K562 (cell line): ENCODE measurements around the gene CRABP2.

ENCODE experiments used
- CC2D1A ChIP-seq: fragments of 450-650 bp; IDR thresholded peaks from 2 replicates; pipeline ENCODE4 v1.6.1; 2017; ENCODE audit warnings: mild to moderate bottlenecking
- CEBPB ChIP-seq: fragments of 450-650 bp; IDR thresholded peaks from 2 replicates; pipeline ENCODE4 v1.6.1; 2016; ENCODE audit warnings: missing genetic modification characterization, missing compliant biosample characterization
- E2F3 ChIP-seq: fragments of 250-450 bp; sonication (Bioruptor Pico); IDR thresholded peaks from 2 replicates; pipeline ENCODE4 v1.4.0; 2020; ENCODE audit warnings: mild to moderate bottlenecking
- EP300 ChIP-seq: IDR thresholded peaks from 2 replicates; pipeline ENCODE4 v1.6.1; 2012; ENCODE audit warnings: low read length, improper control_type of control experiment
- FOXM1 ChIP-seq, 2 experiments: fragments of 450-650 bp in 1 of 2; sonication (generic) in 1 of 2; formaldehyde crosslinking in 1 of 2; IDR thresholded peaks; 2 replicates each; pipeline versions ENCODE4 v1.6.1 to v1.9.0; 2017 to 2022; ENCODE audit warnings: low read depth in 2 of 2, mild to moderate bottlenecking in 2 of 2, missing genetic modification reagents in 1 of 2, moderate library complexity in 1 of 2
- TF ChIP-seq, protein P1 (sequence below), 3 experiments: IDR thresholded peaks in 2 of 3; conservative IDR thresholded peaks in 1 of 3; 2 replicates each; pipeline ENCODE4 v1.5.1; 2011 to 2012; ENCODE audit warnings: low read length in 3 of 3, mild to moderate bottlenecking in 3 of 3, control low read depth in 2 of 3, improper control_type of control experiment in 1 of 3, inconsistent platforms in 1 of 3, low read depth in 1 of 3, mixed read lengths in 1 of 3, moderate library complexity in 1 of 3; ENCODE audit not compliant: insufficient read depth in 2 of 3

DNA sequence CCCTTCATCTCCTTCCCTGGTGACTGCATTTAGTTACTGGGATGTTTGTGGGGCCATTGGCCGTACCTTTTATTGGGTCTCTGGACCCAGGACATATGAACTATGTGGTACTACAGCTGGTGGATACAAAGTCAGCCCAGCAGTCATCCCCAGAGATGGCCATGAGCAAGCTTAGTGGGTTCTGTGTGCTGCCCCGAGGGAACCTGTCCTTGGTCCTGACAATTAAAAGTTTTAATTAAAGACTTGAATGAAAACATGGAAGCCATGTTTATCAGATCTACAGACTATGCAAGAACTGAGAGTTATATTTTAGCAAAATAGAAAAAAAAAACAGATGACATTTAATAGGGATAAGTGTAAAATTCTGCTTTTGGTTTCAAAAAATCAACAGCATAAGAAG is 25.3 kb downstream of the CRABP2 start:
- no peak for TF ChIP-seq E2F3 (CRISPR knock-in tag)
- TF ChIP-seq FOXM1 (IDR thresholded peaks at IDR 0.05; ENCODE audit: low read depth), result no peak
- no peak for TF ChIP-seq FOXM1 (CRISPR knock-in tag; IDR thresholded peaks at IDR 0.05; ENCODE audit: low read depth)
- no peak for TF ChIP-seq CEBPB (tag)
- TF ChIP-seq CC2D1A, result no peak
- no peak for TF ChIP-seq EP300
- TF ChIP-seq, protein P1, sequence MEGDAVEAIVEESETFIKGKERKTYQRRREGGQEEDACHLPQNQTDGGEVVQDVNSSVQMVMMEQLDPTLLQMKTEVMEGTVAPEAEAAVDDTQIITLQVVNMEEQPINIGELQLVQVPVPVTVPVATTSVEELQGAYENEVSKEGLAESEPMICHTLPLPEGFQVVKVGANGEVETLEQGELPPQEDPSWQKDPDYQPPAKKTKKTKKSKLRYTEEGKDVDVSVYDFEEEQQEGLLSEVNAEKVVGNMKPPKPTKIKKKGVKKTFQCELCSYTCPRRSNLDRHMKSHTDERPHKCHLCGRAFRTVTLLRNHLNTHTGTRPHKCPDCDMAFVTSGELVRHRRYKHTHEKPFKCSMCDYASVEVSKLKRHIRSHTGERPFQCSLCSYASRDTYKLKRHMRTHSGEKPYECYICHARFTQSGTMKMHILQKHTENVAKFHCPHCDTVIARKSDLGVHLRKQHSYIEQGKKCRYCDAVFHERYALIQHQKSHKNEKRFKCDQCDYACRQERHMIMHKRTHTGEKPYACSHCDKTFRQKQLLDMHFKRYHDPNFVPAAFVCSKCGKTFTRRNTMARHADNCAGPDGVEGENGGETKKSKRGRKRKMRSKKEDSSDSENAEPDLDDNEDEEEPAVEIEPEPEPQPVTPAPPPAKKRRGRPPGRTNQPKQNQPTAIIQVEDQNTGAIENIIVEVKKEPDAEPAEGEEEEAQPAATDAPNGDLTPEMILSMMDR (IDR thresholded peaks at IDR 0.05 in 2 of 3, conservative IDR thresholded peaks at IDR 0.05 in 1 of 3; ENCODE audit: insufficient read depth in 2 of 3, low read depth in 1 of 3, low read length in 3 of 3), result no peak
